ENCODE data around the gene YLPM1. TPM values are rescaled to one million over a fixed set of nuclear protein-coding genes. Genes with fewer than 3 reads are reported as not detected.

YLPM1 gene
- total and polyA plus RNA-seq, 10 of the 15 experiments (the other 5 are each of a cell fraction or from before 2014, with no cell fraction given): 11.1 to 48.2 (median 18.0) TPM

GRCh38 chr14:74841230-74842207 lies 78.4 kb downstream of the YLPM1 start (continued):
- TF ChIP-seq, protein P1, sequence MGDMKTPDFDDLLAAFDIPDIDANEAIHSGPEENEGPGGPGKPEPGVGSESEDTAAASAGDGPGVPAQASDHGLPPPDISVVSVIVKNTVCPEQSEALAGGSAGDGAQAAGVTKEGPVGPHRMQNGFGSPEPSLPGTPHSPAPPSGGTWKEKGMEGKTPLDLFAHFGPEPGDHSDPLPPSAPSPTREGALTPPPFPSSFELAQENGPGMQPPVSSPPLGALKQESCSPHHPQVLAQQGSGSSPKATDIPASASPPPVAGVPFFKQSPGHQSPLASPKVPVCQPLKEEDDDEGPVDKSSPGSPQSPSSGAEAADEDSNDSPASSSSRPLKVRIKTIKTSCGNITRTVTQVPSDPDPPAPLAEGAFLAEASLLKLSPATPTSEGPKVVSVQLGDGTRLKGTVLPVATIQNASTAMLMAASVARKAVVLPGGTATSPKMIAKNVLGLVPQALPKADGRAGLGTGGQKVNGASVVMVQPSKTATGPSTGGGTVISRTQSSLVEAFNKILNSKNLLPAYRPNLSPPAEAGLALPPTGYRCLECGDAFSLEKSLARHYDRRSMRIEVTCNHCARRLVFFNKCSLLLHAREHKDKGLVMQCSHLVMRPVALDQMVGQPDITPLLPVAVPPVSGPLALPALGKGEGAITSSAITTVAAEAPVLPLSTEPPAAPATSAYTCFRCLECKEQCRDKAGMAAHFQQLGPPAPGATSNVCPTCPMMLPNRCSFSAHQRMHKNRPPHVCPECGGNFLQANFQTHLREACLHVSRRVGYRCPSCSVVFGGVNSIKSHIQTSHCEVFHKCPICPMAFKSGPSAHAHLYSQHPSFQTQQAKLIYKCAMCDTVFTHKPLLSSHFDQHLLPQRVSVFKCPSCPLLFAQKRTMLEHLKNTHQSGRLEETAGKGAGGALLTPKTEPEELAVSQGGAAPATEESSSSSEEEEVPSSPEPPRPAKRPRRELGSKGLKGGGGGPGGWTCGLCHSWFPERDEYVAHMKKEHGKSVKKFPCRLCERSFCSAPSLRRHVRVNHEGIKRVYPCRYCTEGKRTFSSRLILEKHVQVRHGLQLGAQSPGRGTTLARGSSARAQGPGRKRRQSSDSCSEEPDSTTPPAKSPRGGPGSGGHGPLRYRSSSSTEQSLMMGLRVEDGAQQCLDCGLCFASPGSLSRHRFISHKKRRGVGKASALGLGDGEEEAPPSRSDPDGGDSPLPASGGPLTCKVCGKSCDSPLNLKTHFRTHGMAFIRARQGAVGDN (IDR thresholded peaks at IDR 0.05): no peak
- TF ChIP-seq ZNF384 (IDR thresholded peaks at IDR 0.05; ENCODE audit: borderline replicate concordance, low read depth, low read length) (no peak), ZNF207 (IDR thresholded peaks at IDR 0.05; ENCODE audit: borderline replicate concordance) (no peak), RAD21 (IDR thresholded peaks at IDR 0.05; ENCODE audit: insufficient read depth, low read depth, low read length) (no peak), NKRF (conservative IDR thresholded peaks at IDR 0.05) (no peak), NFXL1 (IDR thresholded peaks at IDR 0.05; ENCODE audit: borderline replicate concordance) (no peak), ATF7 (IDR thresholded peaks at IDR 0.05; ENCODE audit: low read depth) (peak; percentile 77), TCF12 (IDR thresholded peaks at IDR 0.05; ENCODE audit: low read depth, low read length) (no peak; the same call in 1 of the 2 replicates), FOXM1 (IDR thresholded peaks at IDR 0.05; ENCODE audit: low read depth, low read length) (peak; percentile 63), CHD4 (IDR thresholded peaks at IDR 0.05) (no peak), EED (IDR thresholded peaks at IDR 0.05; ENCODE audit: low read depth) (peak; percentile 64), ZBTB11 (CRISPR knock-in tag; IDR thresholded peaks at IDR 0.05) (no peak), SUZ12 (IDR thresholded peaks at IDR 0.05; ENCODE audit: unreplicated experiment) (no peak)
- TF ChIP-seq, protein P2, sequence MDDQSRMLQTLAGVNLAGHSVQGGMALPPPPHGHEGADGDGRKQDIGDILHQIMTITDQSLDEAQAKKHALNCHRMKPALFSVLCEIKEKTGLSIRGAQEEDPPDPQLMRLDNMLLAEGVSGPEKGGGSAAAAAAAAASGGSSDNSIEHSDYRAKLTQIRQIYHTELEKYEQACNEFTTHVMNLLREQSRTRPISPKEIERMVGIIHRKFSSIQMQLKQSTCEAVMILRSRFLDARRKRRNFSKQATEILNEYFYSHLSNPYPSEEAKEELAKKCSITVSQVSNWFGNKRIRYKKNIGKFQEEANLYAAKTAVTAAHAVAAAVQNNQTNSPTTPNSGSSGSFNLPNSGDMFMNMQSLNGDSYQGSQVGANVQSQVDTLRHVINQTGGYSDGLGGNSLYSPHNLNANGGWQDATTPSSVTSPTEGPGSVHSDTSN (IDR thresholded peaks at IDR 0.05; ENCODE audit: insufficient replicate concordance, low read depth, low read length): no peak
- TF ChIP-seq, protein P3, sequence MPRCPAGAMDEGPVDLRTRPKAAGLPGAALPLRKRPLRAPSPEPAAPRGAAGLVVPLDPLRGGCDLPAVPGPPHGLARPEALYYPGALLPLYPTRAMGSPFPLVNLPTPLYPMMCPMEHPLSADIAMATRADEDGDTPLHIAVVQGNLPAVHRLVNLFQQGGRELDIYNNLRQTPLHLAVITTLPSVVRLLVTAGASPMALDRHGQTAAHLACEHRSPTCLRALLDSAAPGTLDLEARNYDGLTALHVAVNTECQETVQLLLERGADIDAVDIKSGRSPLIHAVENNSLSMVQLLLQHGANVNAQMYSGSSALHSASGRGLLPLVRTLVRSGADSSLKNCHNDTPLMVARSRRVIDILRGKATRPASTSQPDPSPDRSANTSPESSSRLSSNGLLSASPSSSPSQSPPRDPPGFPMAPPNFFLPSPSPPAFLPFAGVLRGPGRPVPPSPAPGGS (IDR thresholded peaks at IDR 0.05; ENCODE audit: borderline replicate concordance, insufficient read depth, low read depth, low read length, poor library complexity, severe bottlenecking): no peak
